GM04504 (cell line): ENCODE results near the gene TOMM7.
A peak's percentile ranks its signal among the peaks of the same experiment; 100 is the strongest.
"Not testable (repeated sequence)": the region's sequence is repeated elsewhere in the genome, so short reads cannot be mapped to it uniquely, and the experiment has no call there.

Experiments
- DNase-seq: peaks from one replicate; pipeline ENCODE4 v3.0.0-alpha.2; 2012; ENCODE audit warnings: low read depth

Gene TOMM7

DNA sequence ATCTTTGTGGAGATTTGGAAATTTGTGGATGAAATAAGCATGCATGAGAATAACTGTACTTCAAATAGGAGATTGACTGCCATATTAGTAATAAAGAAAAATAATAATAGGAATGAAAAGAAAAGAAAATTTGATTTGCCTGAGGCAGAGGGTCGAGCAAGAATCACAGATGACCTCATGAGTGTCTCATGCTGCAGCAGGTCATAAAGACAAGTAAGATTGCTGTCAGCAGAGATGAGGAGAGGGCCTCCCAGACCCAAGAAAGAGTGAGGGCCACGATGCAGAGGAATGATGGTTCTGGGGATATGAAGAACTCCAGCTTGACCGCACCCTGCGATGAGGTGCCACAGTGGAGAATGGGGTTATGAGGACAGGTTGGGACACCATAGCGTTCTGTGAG is 39.2 kb downstream of the TOMM7 start:
- no peak for DNase-seq

DNA sequence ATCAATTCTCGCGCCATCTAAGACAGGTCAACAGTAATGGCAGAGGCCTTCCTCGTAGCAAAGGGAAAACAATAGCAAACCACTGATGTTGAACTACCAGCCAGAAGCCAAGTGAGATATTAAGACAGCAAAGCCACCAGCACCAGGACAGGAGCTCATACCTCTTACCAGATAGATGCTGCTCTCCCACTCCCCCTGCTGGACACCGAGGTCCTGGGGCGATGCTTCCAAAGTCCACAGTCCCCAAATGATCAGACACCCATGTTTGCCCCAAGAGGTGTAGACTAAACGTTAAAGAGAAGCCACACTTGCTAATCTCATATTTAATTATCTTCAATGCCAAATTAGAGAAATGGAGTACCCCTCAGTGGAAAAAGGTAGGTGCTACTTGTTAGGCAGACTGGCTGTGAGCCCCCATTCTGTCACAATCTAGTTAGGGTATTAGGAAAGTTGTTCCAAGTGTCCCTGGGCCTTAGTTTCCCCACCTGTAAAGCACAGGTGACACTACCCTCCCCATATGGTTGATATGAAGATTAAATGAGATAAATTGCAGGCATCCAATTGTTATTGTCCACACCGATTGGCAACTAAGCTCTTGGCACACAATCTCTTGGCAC is 39.9 kb downstream of the TOMM7 start:
- DNase-seq: no peak

DNA sequence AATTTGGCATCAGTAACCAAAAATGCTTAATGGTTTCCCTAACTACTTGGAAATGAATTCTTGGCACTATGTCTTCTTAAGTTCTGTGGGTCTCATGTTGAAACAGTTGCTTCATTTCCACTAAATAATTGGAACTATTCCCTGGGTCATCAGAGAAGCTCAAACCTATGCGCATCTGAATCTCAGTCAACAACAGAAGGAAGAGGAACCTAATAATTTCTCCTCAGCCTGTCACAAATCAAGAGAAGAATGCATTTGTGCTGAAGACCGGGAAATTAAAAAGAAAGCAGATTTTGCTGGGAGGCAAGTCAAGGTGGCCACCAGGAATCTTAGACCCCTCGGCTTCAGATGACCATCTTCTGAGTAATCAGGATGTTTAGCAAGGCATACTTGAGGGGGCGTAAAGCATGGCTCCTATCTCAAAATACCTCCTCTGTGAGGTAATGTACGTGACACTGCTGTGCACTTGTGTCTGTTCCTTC is 41.4 kb downstream of the TOMM7 start:
- peak; percentile 70 for DNase-seq

DNA sequence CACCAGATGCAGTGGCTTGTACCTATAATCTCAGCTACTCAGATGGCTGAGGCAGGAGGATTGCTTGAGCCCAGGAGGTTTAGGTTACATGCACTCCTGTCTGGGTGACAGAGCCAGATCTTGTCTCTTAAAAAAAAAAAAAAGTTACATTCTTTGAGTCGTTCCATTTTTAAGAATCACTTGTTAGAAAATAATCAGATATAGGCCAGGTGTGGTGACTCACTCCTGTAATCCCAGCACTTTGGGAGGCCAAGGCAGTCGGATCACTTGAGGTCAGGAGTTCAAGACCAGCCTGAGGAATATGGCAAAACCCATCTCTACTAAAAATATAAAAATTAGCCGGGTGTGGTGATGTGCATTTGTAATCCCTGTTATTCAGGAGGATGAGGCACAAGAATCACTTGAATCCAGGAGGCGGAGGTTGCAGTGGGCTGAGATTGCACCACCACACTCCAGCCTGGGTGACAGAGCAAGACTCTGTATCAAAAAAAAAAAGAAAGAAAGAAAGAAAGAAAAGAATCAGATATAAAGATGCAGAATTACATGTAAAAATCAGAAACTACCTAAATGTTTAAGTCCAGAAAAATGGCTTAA is 42.8 kb downstream of the TOMM7 start:
- not testable (repeated sequence) for DNase-seq

DNA sequence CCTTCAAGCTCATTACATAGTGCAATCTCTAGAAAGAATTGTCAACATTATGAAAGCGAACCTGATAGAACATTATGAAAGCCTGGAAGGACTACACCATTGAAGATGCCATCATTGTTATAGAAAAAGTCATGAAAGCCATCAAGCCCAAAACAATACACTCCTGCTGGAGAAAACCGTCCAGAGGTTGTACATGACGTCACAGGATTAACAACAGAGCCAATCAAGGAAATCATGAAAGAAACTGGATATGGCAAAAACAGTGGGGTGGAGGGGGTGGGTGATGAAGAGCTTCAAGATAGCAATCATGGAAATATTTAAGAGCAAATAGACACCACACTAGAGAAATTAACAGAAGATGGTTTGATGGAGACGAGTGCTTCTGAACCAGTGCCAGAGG is 45.7 kb downstream of the TOMM7 start:
- no peak for DNase-seq

DNA sequence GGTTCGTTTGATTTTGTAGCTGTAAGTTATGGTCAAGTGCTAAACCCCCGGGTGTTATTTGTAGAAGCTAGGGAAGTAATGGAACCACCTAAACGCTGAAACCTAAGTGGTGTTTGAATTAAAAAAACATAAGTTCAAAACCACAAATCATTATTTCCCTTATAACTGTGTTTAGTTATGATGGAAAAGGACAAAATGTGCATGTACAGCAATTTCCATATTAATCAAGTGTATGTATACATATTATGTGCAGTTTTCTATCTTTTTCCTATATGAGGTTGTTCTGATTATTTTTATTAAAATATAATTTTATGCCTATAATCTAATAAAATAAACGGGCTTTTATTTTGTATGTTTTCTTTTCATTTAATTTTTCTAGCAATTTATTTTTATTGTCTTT is 49.8 kb downstream of the TOMM7 start:
- no peak for DNase-seq

DNA sequence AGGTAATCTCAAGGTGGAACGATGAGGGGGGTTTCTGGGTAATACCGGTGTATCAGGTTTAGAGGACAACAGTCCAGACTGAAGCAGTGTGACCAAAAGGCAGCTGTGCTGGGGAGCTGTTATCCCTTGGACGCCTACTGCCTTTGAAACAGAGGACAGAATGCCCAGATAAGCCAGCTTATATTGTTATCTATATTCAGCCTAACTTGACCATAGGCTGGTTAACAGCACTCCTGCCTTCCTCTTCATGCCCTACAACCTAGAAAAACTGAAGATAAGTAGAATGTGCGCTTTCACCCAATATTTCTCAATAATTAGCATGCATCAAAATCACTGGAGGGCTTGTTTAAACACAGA is 50.8 kb downstream of the TOMM7 start:
- no peak for DNase-seq

DNA sequence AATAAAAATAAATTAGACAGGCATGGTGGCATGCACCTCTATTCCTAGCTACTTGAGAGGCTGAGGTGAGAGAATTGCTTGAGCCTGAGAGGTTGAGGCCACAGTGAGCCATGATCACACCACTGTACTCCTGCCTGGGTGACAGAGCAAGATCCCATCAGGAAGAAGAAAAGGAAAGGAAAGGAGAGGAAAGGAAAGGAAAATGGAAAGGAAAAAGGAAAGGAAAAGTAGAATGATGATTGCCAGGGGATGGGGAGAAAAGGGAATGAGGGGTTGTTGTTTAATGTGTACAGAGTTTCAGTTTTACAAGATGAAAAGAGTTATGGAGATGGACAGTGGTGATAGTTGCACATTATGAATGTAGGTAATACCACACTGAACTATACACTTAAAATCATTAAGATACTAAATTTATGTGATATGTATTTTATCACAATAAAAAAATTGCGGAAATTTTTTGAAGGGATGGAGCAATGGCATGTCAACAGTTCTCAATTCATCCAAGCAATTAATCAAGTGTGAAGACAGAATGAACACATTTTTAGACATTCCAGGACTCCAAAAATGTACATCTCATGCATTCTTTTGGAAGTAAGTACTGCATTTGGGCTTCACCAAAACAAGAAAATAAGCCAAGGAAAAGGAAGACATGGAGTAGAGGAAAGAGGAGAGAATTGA is 51.3 kb downstream of the TOMM7 start:
- DNase-seq: no peak

DNA sequence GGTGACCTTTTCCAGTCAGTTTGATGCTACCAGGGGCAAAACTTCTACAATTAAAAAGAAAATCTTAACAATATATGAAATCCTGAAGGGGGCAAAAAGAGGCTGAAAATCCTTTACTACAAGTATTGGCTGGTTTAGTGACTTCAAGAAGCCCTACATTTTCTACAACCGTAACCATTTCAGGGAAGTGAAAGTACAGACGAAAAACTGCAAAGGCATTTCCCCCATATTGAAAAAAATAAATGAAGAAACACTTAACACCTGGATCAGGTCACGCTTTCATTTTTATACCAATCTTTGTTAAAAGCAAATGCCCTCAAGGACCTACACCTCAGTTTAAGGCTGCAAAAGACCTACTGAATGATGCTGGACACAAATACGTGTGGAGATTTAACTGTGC is 57.0 kb downstream of the TOMM7 start:
- DNase-seq: no peak
